ENCODE measurements around the gene ORC4. TPM values are rescaled to one million over a fixed set of nuclear protein-coding genes. Genes with fewer than 3 reads are reported as not detected.

ORC4 gene
- polyA plus RNA-seq, 3 donors = 30.2 to 34.0 (median 33.1) TPM

DNA sequence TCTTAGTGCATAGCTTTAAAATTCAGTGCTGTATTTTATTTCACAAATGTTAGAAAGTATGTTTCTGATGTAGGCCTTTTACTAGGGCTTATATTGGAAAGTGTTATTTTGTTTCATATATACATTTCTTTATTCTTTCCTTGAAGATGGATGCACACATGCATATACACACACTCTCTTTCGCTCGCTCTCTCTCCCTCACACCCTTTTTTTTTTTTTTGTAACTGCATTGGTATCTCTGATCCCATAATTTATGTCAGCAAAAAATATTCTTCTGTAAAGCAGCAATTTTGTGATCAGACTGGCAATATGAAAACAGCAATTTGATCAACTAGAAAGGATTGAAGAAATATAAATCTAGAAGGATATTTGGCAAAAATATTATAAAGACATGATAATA lies 2.3 kb upstream of the ORC4 start:
- TF ChIP-seq, protein P1, sequence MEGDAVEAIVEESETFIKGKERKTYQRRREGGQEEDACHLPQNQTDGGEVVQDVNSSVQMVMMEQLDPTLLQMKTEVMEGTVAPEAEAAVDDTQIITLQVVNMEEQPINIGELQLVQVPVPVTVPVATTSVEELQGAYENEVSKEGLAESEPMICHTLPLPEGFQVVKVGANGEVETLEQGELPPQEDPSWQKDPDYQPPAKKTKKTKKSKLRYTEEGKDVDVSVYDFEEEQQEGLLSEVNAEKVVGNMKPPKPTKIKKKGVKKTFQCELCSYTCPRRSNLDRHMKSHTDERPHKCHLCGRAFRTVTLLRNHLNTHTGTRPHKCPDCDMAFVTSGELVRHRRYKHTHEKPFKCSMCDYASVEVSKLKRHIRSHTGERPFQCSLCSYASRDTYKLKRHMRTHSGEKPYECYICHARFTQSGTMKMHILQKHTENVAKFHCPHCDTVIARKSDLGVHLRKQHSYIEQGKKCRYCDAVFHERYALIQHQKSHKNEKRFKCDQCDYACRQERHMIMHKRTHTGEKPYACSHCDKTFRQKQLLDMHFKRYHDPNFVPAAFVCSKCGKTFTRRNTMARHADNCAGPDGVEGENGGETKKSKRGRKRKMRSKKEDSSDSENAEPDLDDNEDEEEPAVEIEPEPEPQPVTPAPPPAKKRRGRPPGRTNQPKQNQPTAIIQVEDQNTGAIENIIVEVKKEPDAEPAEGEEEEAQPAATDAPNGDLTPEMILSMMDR (IDR thresholded peaks at IDR 0.05) = no peak
- Histone ChIP-seq H4K20me1 (ENCODE audit: insufficient read depth, low read length) (peaks cover 25% of the 10 kb centered on the region), H3K27ac (ENCODE audit: low read depth in 1 of 2, low read length in 2 of 2) (no peak overlapping the region), H3K4me1 (ENCODE audit: control insufficient read depth in 1 of 2, insufficient read depth in 2 of 2, low read length in 2 of 2) (peaks cover 18 to 40% of the 10 kb centered on the region in 2 donors), H3K27me3 (ENCODE audit: control insufficient read depth in 2 of 2, insufficient read depth in 2 of 2, low read length in 2 of 2) (no peaks in the 10 kb centered on the region), H3K36me3 (replicated peaks in 1 of 2; ENCODE audit: control insufficient read depth in 1 of 2, insufficient read depth in 2 of 2, low read length in 2 of 2) (peaks cover 0 to 6% of the 10 kb centered on the region in 2 donors), H2AFZ (ENCODE audit: insufficient read depth, low read depth, low read length, poor library complexity, severe bottlenecking) (no peak overlapping the region), H3K4me2 (replicated peaks; ENCODE audit: extremely low read depth, low read length, poor library complexity, severe bottlenecking) (peak overlapping the region; percentile 96), H3K9ac (ENCODE audit: insufficient read depth, low read length, poor library complexity, severe bottlenecking) (no peak overlapping the region), H3K9me3 (replicated peaks in 1 of 2; ENCODE audit: control insufficient read depth in 1 of 2, insufficient read depth in 1 of 2, low read length in 2 of 2) (no peaks in the 10 kb centered on the region), H3K79me2 (ENCODE audit: insufficient read depth, low read length) (peaks cover 85% of the 10 kb centered on the region), H3K4me3 (replicated peaks in 1 of 3; ENCODE audit: low read depth in 2 of 3, low read length in 3 of 3) (no peak overlapping the region)
- Mint-ChIP-seq H3K36me3 (peaks cover 0 to 3% of the 10 kb centered on the region in 2 donors), H3K9me3 (no peaks in the 10 kb centered on the region), H3K4me3 (no peak overlapping the region), H3K4me1 (peaks cover 38% of the 10 kb centered on the region), H3K27ac (peak overlapping the region in 1 of 7 donors; percentile 61), H3K27me3 (ENCODE audit: low read depth in 3 of 3) (no peaks in the 10 kb centered on the region)
- no CpG with 5 or more reads among the region's 2 CpGs for WGBS (ENCODE audit: insufficient coverage)
- intact Hi-C loops (cut with micrococcal nuclease) = loop anchor here in 1 of 2 donors (5.0 kb wide), 1 partner anchor 619 kb away; the partner anchor contains the start of gene EPC2
- DNase-seq = no peak

DNA sequence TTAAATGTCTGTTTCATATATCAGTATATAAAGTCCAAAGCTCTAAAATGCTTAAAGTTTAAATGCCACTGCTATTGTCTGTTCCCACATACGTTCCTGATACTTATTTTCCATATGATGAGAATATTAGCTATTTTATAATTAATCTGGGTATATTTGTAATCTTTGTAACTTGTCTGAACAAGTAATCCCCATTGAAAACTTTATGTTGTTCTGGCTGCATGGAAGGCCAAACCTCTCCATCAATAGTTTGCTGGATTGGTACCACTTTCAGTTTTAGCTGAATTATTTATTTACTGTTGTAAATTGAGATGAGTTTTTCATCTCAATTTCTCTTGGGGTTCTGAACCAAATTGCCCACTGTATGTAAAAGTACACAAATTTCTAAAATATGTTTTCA lies 1.8 kb upstream of the ORC4 start:
- Mint-ChIP-seq H3K4me3 (peak overlapping the region; percentile 100), H3K4me1 (peaks cover 40% of the 10 kb centered on the region), H3K9me3 (no peaks in the 10 kb centered on the region), H3K27ac (peak overlapping the region in 1 of 7 donors; percentile 96), H3K27me3 (ENCODE audit: low read depth in 3 of 3) (no peaks in the 10 kb centered on the region), H3K36me3 (peaks cover 0 to 3% of the 10 kb centered on the region in 2 donors)
- Histone ChIP-seq H3K36me3 (replicated peaks in 1 of 2; ENCODE audit: control insufficient read depth in 1 of 2, insufficient read depth in 2 of 2, low read length in 2 of 2) (peaks cover 0 to 6% of the 10 kb centered on the region in 2 donors), H3K27ac (ENCODE audit: low read depth in 1 of 2, low read length in 2 of 2) (peak overlapping the region in 1 of 2 donors; percentile 93), H3K4me1 (ENCODE audit: control insufficient read depth in 1 of 2, insufficient read depth in 2 of 2, low read length in 2 of 2) (peaks cover 18 to 40% of the 10 kb centered on the region in 2 donors), H2AFZ (ENCODE audit: insufficient read depth, low read depth, low read length, poor library complexity, severe bottlenecking) (peak overlapping the region; percentile 90), H3K9me3 (replicated peaks in 1 of 2; ENCODE audit: control insufficient read depth in 1 of 2, insufficient read depth in 1 of 2, low read length in 2 of 2) (no peaks in the 10 kb centered on the region), H3K9ac (ENCODE audit: insufficient read depth, low read length, poor library complexity, severe bottlenecking) (peak overlapping the region; percentile 87), H3K79me2 (ENCODE audit: insufficient read depth, low read length) (peaks cover 90% of the 10 kb centered on the region), H4K20me1 (ENCODE audit: insufficient read depth, low read length) (peaks cover 30% of the 10 kb centered on the region), H3K4me3 (replicated peaks in 1 of 3; ENCODE audit: low read depth in 2 of 3, low read length in 3 of 3) (peak overlapping the region in 2 of 3 experiments; percentile 67 to 95), H3K4me2 (replicated peaks; ENCODE audit: extremely low read depth, low read length, poor library complexity, severe bottlenecking) (peak overlapping the region; percentile 96), H3K27me3 (ENCODE audit: control insufficient read depth in 2 of 2, insufficient read depth in 2 of 2, low read length in 2 of 2) (no peaks in the 10 kb centered on the region)
- TF ChIP-seq, protein P1 (IDR thresholded peaks at IDR 0.05) = no peak
- no CpG with 5 or more reads among the region's 1 CpG for WGBS (ENCODE audit: insufficient coverage)
- intact Hi-C loops (cut with micrococcal nuclease) = loop anchor here in 1 of 2 donors (5.0 kb wide), 1 partner anchor 620 kb away; the partner anchor contains the start of gene EPC2
- no peak for DNase-seq

Measured in CD14-positive monocyte (primary cell).